GM10266 (cell line): ENCODE results near the gene PTPRO.

Source experiments
- DNase-seq: peaks from one replicate; pipeline ENCODE4 v3.0.0; 2012; ENCODE audit errors: extremely low spot score
- CTCF ChIP-seq: IDR thresholded peaks from 2 replicates; pipeline ENCODE4 v1.5.1; 2012; ENCODE audit warnings: mild to moderate bottlenecking, low read depth; ENCODE audit not compliant: control insufficient read depth, insufficient read depth; ENCODE audit errors: missing control alignments

The PTPRO gene

GRCh38 chr12:15526033-15526432 lies 203.7 kb downstream of the PTPRO start:
- TF ChIP-seq CTCF: peak; percentile 19
- DNase-seq: peak; percentile 21

GRCh38 chr12:15527201-15528080 lies 205.1 kb downstream of the PTPRO start:
- no peak for DNase-seq
- TF ChIP-seq CTCF: no peak

GRCh38 chr12:15528666-15529065 lies 206.4 kb downstream of the PTPRO start:
- no peak for TF ChIP-seq CTCF
- no peak for DNase-seq

- DNase-seq: no peak
- no peak for TF ChIP-seq CTCF
These were observed 208.1 kb downstream of the PTPRO start for GRCh38 chr12:15530361-15530760.

- TF ChIP-seq CTCF: peak; percentile 69
These were observed 210.2 kb downstream of the PTPRO start for GRCh38 chr12:15532364-15532977.

GRCh38 chr12:15534322-15534721 lies 212.0 kb downstream of the PTPRO start:
- peak; percentile 19 for DNase-seq
- no peak for TF ChIP-seq CTCF

More at GRCh38 chr12:15532364-15532977, 210.2 kb downstream of the PTPRO start:
- peak; percentile 33 for DNase-seq

GRCh38 chr12:15534874-15535273 lies 212.6 kb downstream of the PTPRO start:
- TF ChIP-seq CTCF: no peak
- no peak for DNase-seq
